ENCODE results near the gene EYA4.

The EYA4 gene

GRCh38 chr6:133289733-133290306 lies 48.7 kb downstream of the EYA4 start:
- no peak for DNase-seq (ENCODE audit: low spot score)

GRCh38 chr6:133290930-133291329 lies 49.8 kb downstream of the EYA4 start:
- DNase-seq (ENCODE audit: low spot score): no peak

GRCh38 chr6:133291671-133292070 lies 50.5 kb downstream of the EYA4 start:
- DNase-seq (ENCODE audit: low spot score): no peak

- no peak for DNase-seq (ENCODE audit: low spot score)
Measured at GRCh38 chr6:133297657-133298056, 56.5 kb downstream of the EYA4 start.

DNA sequence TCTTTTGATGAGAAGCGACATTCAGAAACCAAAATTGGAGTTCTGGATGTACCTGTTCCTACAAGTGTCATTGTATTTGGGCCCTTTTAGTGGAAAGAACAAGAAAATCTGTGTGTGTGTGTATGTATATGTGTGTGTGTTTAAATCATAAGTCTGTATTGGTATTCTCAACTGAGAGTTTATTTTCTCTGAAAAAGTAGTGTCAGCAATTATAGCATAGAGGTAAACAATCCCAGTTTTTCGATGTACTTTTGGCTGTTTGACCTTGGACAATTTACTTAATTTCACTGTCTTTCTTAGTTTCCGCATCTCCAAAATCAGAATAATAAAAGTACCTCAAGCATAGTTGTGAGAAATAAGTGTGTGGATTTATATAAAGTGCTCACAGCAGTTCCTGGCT lies 57.2 kb downstream of the EYA4 start:
- DNase-seq (ENCODE audit: low spot score): no peak

- no peak for DNase-seq (ENCODE audit: low spot score)
Measured at GRCh38 chr6:133298801-133299200, 57.6 kb downstream of the EYA4 start.

- no peak for DNase-seq (ENCODE audit: low spot score)
Measured at GRCh38 chr6:133300896-133301295, 59.7 kb downstream of the EYA4 start.

- no peak for DNase-seq (ENCODE audit: low spot score)
Measured at GRCh38 chr6:133301835-133302234, 60.7 kb downstream of the EYA4 start.

- DNase-seq (ENCODE audit: low spot score): no peak
Measured at GRCh38 chr6:133306931-133307330, 65.8 kb downstream of the EYA4 start.

DNA sequence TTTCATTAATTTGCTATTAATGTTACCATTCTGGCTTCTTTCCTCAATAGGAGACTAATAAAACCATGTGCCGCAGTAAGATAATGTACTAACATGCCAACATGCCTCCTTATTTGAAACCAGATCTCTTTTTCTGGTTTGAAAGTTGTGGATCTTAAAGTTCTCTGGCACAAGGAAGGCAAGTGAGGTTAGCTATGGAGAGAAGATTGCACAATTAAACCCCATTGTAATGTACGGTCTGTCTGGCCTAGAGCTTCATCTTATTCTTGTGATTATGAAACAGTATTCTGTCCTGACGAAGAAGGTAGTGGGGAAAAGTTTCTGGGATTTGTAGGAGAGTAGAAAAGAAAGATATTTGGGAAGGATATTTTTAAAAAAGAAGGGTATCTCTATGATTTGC lies 68.4 kb downstream of the EYA4 start:
- no peak for DNase-seq (ENCODE audit: low spot score)

DNA sequence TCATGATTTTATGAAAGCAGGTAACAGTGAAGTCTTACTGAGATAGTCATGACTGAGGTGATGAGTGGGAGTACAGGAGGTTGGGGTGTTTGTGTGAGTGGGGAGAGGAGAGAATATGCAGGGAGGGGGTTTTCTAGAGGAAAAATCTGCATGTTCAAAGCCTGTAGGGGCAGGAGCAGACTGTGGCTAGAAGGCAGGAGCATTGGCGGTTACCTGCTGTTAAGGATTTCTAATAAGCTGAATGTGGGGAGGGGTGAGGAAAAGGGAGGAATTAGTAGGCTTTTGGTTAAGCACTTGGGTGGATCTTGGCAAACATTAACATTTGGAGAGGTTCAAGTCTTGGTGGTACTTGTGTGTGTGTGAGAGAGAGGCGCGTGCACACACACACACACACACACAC lies 70.8 kb downstream of the EYA4 start:
- DNase-seq (ENCODE audit: low spot score): no peak

DNA sequence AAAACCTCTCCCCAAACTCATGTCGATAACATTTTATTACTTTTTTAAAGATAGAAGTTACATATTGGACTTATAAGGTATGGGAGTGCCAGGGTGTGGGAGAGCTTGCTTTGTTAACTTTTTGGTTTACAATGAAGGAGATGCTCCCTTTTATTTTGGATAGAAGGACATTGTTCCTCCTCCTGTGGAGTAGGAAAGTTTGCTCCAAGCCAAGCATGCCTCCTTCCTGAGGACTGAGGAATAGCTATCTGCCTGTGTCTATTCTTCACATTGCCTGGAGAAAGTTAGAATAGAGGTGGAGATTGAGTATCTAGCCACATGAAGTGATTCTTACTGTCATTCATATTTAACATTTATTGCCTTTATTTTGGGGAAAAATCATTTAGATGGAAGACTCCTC lies 71.9 kb downstream of the EYA4 start:
- DNase-seq (ENCODE audit: low spot score): no peak

- DNase-seq (ENCODE audit: low spot score): no peak
Measured at GRCh38 chr6:133314947-133315346, 73.8 kb downstream of the EYA4 start.

DNA sequence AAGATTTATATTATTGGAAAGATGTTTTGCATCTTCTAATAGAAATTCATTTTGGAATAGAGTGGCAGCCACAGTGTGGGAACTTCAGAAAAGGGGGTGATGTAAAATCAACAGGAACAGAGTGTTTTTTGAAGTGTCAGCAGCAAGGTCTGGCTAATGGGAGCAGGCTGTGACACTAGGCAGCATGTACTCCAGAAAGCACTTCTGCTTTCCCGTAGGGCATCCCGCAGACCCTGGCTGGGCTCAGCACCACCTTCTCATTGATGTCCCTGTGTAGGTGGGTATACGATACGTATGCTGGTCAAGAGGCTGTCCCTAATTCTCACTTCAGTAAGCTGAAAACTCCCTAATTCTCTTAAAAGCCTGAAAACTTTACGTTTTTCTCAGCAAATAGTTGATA lies 74.7 kb downstream of the EYA4 start:
- DNase-seq (ENCODE audit: low spot score): no peak

DNA sequence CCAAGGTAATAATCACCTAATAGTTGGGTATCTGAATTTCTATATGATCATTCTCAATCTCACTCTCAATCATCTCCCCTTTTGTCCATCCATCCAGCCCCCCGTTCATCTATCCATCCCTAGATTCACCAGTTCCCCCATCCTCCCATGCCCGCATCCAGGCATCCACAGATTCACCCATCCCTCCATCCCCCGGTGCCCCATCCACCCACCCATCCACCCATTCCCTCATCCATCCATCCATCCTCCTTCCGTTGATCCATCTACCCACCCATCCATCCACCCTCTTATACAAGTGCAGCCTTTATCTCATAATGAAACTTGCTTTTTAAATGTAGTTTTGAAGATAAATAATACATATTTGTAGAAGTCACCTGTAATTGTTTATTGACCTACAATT lies 76.5 kb downstream of the EYA4 start:
- DNase-seq (ENCODE audit: low spot score): no peak

DNA sequence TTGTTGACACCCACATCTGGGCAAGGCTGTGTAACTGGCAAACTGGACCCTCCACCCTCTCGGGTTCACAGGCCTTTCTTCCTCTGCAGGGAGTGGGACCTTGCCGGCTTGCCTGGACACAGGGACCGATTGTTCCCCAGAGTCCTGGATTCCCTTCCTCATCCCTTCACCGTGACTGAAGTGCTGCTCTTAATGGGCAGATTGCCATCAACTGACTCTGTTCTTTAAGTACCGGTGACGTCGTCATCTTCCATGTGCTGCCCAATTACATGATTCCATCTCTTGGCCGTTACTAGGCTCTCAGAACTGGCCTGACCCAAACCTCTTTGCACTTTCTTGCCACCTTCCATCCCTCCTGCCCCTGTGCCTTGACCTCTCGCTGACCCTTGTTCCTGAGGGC lies 85.4 kb downstream of the EYA4 start:
- DNase-seq (ENCODE audit: low spot score): no peak

DNA sequence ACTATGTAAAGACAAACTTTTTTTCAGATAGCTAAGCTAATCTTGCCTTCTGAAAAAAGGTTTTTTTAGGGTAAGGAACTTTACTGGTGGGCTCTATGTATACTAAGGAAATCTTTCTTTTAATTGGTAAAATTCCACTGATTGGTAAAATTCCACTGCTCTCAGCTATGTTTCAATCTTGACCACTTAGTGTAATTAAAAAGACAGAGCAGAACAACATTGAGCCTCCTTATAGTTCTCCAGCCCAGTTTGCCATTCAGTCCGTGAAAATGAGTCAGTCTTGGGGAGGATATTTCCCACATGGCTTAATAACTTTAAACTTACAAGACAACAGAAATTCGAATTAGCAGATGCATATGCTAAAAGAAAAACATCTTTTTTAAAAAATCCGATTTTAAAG lies 92.7 kb downstream of the EYA4 start:
- DNase-seq (ENCODE audit: low spot score): no peak

- no peak for DNase-seq (ENCODE audit: low spot score)
Measured at GRCh38 chr6:133337308-133337707, 96.2 kb downstream of the EYA4 start.

DNA sequence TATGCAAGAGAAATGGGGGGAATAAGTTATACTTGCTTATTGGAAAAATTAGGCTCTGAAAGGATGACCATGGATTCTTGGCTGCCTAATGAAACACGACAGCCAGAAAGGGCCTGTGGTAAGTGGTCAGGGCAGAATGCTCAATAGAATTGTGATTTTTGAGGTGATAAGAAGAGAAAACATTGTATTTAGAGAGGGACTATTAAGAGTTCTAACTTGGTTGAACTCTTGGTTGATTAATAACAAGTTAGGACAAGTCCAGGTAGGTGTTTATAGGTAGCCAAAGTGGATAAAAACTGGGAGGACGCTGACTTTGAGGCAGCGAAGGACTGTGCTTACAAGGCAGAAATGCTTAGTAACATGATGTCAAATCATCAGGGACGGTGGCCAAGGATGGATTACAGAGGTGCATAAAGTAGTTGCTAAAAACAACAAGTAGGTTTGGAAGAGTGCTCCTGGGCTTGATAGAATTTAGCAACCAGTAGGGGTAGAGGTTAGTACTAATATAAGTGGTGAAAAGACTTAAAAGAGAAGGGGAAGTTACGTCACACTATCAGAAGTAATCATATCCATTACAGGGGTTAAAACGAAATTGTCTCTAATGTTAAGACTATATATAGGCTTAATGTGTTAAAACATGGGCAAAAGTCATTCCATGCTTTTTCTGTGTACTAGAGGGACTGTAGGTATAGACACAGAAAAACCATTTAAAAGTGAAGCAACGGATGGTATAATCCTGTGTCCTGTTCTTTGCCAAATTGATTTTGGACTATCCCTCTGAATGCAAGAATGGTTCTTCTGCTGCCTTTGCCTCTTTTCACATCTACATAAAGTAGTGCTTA lies 98.6 kb downstream of the EYA4 start:
- no peak for DNase-seq (ENCODE audit: low spot score)

DNA sequence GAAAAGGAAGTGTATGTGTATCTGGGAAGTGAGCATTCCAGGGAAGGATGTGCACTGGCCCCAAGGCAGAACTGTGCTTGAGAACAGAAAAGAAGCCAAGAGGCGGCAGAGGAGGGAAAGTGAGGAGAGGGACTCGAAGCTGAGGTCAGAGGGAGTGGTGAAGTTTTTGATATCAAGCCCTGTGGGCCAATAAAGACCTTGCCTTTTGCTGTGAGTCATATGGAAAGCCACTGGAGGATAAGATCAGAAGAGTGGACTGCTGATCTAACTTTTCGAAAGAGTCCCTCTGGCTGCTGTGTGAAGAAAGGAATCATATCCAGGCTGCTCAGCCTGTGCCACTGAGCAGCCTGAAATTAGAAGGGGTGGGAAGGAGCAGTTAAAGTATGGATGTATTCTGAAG lies 99.4 kb downstream of the EYA4 start:
- DNase-seq (ENCODE audit: low spot score): no peak

DNA sequence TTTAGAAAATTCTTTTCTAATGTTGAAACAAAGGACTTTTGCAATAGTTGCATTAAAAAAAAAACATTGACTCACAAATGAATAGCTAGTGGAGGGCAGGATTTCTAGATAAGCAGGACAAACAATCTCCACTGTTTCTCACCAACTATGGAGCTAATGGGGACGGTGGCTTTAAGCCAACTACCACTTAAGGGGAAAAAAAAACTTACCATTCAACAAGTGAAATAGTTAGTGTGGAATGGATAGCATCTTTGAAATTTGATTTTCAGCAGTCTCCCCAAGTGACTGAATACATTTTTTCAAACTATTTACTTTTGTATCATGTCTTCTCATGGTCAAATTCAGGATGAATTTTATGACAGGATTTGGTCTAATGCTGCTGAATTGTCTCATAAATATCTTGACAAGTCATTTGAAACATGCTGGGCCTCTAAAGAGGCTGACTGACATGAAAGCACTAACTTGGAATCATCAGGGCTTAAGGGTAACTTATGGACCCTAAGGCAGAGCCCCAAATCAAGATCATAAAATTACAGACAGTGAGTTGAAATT lies 100.5 kb downstream of the EYA4 start:
- DNase-seq (ENCODE audit: low spot score): no peak

DNA sequence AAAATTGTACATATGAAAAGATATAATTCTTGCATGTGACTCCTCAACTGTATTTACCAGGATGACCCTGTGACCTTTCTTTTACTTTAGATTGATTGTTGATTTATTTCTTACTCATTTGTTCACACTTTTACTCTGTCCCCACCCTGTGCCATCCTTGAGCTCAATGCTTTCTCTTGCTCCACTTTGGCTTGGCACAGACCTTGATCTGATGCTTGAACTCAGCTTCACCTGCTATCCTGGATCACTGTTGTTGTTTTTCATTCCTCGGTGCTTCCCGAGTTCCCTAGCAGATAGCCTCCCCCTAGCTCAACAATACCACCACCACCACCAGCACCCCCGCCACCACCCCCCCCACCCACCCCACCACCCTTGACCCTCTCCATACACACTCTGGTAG lies 102.1 kb downstream of the EYA4 start:
- no peak for DNase-seq (ENCODE audit: low spot score)

GRCh38 chr6:133348846-133349245 lies 107.7 kb downstream of the EYA4 start:
- no peak for DNase-seq (ENCODE audit: low spot score)

- no peak for DNase-seq (ENCODE audit: low spot score)
Measured at GRCh38 chr6:133350928-133351327, 109.8 kb downstream of the EYA4 start.

All from CD4-positive, alpha-beta T cell treated with Interleukin-6 at 100 ng/mL for 8 hours (primary cell).